ENCODE data around the gene KRTCAP3. TPM values are rescaled to one million over a fixed set of nuclear protein-coding genes. Genes with fewer than 3 reads are reported as not detected.
"Not testable (repeated sequence)": the region's sequence is repeated elsewhere in the genome, so short reads cannot be mapped to it uniquely, and the experiment has no call there.

Gene KRTCAP3, protein sequence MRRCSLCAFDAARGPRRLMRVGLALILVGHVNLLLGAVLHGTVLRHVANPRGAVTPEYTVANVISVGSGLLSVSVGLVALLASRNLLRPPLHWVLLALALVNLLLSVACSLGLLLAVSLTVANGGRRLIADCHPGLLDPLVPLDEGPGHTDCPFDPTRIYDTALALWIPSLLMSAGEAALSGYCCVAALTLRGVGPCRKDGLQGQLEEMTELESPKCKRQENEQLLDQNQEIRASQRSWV
- 0.85 and 3.5 TPM in 2 replicates for total RNA-seq

DNA sequence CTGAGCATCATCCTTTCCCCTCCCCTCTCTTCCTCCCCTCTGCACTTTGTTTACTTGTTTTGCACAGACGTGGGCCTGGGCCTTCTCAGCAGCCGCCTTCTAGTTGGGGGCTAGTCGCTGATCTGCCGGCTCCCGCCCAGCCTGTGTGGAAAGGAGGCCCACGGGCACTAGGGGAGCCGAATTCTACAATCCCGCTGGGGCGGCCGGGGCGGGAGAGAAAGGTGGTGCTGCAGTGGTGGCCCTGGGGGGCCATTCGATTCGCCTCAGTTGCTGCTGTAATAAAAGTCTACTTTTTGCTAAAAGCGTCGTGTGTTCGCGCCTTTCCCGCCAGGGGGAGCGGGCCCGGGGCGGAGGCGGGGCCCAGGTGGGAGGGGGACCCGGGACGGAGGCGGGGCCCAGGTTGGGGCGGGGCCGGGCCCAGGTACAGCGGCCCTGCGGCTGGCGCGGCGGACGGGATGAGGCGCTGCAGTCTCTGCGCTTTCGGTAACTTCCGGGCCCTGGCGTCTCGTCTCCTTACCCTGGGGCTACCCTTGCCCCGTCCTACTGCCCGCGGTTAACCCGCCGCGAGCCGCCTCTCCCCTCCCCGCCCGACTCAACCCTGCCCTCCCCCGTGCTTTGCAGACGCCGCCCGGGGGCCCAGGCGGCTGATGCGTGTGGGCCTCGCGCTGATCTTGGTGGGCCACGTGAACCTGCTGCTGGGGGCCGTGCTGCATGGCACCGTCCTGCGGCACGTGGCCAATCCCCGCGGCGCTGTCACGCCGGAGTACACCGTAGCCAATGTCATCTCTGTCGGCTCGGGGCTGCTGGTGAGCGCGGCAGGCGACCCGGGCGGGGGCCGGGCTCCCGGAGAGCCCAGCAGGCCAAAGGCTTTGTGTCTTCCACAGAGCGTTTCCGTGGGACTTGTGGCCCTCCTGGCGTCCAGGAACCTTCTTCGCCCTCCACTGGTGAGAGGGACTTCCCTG lies at the start of gene KRTCAP3:
TSS of gene KRTCAP3 (plus strand) at position 424 of the 962 bp plus-strand sequence. CDS start at position 456, 32 bp downstream.
- DNase-seq (ENCODE audit: low read depth): no peak

DNA sequence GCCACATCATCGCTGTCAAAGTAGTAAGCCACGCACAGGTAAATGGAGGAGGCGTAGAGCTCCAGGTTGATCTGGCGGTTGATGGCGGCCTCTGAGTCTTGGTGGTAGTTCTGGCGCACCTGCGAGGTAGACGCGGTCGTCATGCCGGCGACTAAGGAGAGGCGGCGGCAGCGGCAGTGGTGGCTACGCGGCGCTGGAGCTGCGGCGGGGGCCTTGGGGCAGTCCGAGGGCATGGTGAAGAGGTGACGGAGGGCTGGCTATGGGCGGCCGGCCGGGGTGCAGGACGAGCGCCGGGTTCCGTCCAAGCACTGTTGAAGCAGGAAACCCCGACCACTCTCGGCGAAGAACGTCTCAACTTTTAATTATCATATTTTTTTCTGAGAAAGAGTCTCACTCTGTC lies 49.0 kb upstream of the KRTCAP3 start:
- no peak for DNase-seq (ENCODE audit: low read depth)

DNA sequence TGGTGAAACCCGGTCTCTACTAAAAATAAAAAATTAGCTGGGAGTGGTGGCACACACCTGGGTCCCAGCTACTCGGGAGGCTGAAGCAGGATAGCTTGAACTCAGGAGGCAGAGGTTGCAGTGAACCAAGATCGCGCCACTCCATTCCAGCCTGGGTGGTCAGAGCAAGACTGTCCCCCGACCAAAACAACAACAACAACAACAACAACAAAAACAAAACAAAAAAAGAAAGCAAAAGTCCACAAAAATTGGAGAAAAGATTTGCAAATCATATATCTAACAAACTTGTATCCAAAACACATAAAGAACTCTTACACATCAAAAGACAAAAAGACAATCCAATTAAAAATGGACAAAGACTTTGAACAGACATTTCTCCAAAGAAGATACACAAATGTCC lies 43.2 kb upstream of the KRTCAP3 start:
- DNase-seq (ENCODE audit: low read depth): no peak

DNA sequence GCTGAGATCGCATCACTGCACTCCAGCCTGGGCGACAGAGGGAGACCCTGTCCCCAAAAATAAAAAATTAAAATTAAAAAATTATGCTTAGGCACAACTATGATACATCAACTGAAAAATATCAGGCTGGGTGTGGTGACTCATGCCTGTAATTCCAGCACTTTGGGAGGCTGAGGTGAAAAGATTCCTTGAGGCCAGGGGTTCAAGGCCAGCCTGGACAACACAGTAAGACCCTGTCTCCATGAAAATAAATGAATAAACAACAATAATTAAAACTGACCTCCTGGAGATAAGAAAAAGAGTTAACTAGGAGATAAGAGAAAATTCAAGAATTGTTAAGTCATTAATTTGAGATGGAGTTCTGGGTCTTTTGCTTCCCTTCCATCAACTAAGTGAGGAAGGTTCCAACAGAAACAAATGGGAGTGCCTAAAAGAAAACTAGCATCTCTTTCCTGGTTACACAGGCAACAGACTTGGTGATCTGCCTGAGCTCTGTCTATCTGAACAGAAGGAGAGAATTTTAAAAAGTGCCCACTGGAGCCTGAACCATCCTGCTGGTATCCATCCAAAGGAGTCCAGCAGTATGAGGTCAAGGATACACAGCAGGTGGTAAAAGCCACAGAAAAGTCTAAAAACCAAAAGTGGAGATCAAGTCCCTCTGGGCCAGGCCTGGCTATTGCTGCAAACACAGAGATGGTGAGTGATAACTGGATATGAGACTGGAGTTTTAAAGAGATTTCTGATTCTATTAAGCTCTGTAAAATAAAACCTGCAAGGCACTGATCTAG lies 41.6 kb upstream of the KRTCAP3 start:
- DNase-seq (ENCODE audit: low read depth): no peak

DNA sequence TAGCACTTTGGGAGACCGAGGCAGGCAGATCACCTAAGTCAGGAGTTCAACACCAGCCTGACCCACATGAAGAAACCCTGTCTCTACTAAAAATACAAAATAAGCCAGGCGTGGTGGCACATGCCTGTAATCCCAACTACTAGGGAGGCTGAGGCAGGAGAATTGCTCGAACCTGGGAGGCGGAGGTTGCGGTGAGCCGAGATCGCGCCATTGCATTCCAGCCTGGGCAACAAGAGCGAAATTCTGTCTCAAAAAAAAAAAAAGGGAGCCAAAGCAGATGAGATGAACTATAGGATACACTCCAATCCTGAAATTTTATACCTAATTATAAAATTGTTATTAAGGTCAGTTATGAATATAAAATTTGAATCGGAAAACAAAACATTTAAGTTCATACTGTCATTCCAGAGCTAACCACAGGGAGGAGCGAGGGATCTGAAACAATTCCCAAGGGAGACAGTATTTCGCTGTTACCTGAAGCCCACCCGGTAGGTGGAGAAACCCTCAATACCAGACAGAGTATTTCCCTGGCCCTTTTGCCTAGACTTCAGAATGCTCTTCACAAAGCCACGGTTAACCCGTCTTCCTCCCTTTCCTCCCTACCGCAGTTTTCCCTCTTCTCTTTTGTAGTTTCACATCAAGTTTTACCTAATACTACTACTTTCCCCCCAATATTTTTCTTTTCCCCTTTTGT lies 34.2 kb upstream of the KRTCAP3 start:
- DNase-seq (ENCODE audit: low read depth): peak; percentile 63

DNA sequence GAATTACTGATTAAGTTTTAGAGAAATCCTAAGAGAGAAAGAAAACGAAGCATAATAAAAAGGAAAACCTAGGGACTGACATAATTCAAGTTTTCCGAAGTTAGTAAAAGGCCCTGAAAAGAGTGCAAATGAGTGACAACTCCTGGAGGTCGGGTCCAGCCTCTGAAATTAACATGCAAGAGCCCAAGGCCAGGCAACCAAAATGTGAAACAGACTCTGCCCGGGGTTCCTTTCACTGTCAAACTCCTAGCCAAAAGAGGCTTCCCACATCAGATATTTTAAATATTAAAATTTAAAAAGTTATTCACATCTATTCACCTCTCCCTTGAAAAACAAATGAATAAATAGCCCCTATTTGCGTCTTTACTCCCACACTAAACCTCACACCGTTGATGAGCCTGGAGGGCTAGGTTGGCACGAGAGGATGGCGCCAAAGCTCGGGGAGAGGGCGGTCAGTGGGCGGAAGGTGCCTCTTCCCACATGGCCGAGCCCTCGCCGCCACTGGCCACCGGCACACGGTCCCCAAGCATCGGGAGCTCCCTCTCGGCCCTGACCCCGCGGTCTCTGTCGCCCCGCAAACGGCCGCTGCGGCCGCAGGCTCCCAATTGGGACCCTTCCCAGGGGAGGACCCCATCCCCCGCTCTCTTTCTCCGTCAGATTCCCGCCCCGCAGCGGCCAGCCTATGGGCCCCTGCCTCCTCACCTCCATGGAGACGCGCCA lies 33.4 kb upstream of the KRTCAP3 start:
- no peak for DNase-seq (ENCODE audit: low read depth)

DNA sequence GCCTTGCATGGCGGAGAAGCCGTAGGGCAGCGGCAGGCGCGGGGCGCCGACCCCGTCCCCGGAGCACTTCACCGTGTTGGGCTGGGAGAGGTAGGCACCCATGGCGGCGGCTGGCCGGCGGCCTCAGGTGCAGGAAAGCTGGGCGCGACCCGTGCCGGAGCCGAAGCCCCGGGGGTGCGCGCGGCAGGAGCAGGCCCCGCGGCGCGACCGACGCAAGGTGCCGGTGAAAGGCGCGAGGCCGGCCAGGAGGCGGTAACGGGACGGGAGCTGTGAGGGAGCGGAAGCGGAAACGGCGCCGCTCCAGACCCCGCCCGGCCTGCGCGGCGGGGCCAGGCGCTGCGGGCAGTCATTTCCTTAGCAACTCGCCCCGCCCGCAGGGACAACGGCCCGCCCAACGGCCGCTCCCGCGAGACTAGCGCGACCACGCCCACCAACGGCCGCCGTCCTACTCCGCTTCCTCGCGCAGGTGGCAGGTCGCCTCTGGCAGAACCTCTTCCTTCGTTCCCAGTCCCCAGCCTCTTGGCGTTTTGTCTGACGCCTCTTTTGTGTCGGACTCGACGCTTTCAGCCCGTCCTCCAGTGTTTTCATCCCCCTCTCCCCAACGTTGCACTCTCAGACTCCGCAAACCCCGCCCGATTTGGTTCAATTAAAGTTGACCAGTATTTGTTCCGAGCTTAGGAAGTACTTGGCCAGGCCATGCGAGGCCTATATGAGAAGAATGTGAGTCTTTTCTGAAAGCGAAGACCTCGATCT lies 32.7 kb upstream of the KRTCAP3 start, which contains the start of gene PPM1G:
TSS of gene PPM1G (minus strand) at position 271 of the 753 bp plus-strand sequence. CDS start at position 102, 169 bp downstream.
- DNase-seq (ENCODE audit: low read depth): peak; percentile 80

DNA sequence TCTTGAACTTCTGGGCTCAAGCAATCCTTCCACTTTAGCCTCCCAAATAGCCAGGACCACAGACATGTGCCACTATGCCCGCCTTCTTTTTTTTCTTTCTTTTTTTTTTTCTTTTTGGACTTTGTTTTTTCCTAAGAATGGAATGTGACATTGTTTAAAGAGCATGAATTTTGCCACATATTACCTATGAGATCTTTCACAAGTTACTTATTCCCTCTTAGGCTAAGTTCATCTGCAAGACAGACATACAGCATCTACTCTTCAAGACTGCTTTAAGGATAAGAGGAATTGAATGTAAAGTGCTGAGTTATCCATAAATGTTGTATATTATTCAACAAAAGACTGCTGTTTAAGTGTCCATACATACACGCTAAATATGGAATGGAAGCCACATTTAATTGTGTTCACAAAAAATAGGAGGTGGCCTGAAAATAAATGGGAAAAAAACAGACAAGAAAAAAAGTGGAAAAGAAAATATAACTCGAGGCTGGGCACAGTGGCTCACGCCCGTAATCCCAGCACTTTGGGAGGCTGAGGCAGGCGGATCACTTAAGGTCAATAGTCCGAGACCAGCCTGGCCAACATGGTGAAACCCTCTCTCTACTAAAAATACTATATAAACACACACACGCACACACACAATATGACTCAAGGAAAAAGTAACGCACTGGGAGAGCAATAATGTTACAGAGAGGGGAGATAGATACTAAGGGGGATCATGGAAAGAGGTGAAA lies 29.6 kb upstream of the KRTCAP3 start:
- no peak for DNase-seq (ENCODE audit: low read depth)

DNA sequence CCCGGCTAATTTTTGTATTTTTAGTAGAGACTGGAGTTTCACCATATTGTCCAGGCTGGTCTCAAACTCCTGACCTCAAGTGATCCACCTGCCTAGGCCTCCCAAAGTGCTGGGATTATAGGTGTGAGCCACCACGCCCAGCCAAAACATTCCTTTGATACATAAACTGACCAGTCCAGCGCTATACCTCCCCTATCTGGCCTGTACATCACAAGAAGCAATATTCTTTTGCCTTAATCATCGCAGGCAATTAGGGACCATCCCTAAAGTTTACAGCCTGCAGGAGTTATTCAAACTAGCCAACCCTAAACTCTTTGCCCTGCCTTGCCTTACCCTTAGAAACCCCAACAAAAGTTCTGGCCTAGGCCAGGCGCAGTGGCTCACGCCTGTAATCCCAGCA lies 26.0 kb upstream of the KRTCAP3 start:
- no peak for DNase-seq (ENCODE audit: low read depth)

DNA sequence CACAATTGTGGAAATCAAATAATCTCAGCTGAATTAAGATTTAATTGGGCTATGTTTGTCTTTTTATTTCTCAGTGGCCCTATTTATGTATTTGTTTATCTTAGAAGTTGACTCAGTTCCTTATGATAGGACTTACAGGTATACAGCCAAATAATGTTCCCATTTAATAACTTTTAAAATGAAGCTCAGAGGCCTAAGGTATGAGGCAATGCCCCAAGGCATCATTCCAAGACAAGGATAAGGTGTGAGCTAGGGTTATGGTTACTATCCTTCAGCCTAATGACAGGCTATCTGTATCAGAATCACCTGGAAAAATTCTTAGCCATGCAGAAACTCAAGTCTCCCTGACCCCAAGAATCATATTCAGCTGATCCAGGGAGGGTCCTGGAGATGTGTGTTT lies 21.2 kb upstream of the KRTCAP3 start:
- no peak for DNase-seq (ENCODE audit: low read depth)

DNA sequence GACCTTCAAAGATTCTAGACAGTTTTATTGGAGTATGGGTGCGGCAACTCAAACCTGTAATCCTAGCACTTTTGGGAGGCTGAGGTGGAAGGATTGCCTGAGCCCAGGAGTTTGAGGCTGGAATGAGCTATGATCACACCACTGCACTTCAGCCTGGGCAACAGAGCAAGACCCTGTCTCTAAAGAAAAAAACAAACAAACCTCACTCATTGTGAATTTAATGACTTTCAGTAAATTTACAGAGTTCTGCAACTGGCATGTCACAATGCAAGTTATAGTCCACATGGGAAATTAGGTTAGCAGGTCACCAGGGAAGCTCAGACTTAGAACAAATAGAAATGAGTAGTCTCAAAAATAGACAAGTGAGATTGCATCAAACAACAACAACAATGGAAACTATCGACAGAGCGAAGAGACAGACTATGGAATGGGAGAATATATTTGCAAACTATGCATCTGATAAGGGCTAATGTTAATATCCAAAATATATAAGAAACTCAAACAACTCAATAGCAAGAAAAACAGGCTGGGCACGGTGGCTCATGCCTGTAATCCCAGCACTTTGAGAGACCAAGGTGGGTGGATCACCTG lies 20.4 kb upstream of the KRTCAP3 start:
- DNase-seq (ENCODE audit: low read depth): no peak

DNA sequence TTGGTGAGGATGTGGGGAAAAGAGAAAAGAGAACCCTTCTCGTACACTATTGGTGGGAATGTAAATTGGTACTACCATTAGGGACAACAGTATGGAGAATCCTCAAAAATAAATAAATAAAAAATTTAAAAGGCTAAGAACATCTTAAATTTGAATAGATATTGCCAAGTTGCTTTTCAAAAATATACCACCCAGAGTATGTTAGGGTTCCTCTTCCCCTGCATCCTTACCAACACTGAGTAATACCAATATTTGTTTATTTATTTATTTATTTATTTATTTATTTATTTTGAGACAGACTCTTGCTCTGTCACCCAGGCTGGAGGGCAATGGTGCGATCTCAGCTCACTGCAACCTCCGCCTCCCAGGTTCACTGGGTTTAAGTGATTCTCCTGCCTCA lies 19.2 kb upstream of the KRTCAP3 start:
- DNase-seq (ENCODE audit: low read depth): no peak

DNA sequence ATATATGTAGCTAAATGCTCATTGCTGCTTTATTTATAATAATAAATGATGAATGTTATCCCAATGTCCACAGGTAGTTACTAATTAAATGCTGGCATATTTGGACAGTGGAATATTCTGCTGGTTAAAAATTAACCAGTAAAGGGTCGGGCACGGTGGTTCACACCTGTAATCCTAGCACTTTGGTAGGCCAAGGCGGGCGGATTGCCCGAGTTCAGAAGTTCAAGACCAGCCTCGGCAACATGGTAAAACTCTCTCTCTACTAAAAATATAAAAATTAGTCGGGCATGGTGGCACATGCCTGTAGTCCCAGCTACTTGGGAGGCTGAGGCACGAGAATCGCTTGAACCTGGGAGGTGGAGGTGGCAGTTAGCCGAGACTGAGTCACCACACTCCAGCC lies 17.1 kb upstream of the KRTCAP3 start:
- not testable (repeated sequence) for DNase-seq (ENCODE audit: low read depth)

DNA sequence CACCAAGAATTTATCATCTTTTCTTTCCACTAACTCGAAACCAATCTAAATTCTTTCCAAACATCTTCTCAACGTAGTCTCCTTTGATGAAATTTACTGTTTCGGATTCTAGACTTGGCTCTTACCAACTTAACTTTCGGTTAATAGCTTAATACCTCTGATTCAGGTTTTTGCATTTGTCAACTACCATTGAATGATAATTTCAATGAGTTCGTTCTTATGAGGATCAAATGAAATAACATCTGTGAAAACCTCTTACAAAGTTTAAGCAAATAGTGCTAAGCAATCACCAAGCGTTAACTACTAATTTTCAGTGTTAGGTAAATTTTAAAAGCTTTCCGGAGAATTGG lies 14.3 kb upstream of the KRTCAP3 start:
- DNase-seq (ENCODE audit: low read depth): peak; percentile 21

DNA sequence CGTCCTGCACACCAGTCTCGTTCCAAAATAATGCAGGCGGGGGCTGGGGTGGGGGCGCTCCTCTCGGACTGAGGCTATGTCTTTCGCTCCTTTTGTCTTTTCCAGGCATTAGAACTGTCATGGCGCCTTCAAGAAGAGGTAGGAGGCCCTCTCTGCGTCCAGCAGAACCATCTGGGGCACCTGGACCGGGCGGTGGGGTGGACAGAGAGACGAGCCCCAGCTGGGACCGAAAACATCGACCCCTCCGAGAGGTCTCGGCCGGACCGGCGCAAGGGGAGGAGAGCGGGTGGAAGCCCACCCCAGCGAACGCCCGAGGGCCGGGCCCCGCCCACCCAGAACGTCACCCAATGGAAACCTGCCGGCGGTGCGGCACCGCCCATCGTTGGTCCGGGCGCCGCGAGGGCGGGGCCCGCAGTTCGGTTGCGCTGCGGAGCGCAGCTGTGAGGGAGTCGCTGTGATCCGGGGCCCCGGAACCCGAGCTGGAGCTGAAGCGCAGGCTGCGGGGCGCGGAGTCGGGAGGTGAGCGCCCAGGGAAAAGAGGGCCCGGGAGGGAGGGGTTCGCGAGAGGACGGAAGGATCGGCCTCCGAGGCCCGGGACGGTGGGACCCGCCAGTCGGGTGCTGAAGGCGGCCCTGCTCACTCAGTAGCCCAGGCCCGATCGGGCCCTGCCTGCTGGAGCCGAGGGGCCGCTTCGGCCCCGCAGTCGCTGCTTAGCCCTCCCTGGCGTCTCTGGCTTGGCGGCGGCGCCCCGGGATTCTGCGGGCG lies 13.8 kb upstream of the KRTCAP3 start, which contains the start of gene NRBP1:
TSS of gene NRBP1 (plus strand) at position 419 of the 765 bp plus-strand sequence. CDS start 4,643 bp downstream, outside the sequence.
- peak; percentile 70 for DNase-seq (ENCODE audit: low read depth)

DNA sequence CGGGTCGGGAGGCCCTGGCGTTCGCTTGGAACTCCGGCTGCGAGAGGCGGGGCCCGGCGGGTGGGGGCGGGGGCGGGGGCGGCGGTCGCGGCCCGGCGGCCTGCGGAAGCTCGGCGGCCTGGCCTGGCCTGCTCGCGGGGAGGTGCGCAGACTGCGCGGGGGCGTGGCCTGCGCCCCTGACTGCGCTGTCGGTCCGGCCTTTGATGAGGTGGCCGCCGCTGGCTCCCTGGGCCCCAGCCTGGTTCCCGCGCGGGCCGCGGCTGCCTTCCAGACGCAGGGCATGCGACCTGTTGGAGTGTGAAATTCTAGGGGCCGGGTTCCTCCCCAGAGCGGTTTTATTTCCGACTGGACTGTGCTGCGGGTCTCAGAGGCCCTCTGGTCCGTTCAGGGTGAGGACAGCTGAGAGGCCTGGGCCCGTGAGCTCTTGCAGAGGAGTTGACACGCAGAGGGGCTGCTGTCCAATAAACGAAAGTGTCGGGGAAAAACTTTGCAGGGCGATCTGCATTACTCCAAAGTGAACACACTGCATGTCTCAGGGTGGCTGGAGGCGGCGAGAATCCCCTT lies 13.1 kb upstream of the KRTCAP3 start:
- peak; percentile 63 for DNase-seq (ENCODE audit: low read depth)

DNA sequence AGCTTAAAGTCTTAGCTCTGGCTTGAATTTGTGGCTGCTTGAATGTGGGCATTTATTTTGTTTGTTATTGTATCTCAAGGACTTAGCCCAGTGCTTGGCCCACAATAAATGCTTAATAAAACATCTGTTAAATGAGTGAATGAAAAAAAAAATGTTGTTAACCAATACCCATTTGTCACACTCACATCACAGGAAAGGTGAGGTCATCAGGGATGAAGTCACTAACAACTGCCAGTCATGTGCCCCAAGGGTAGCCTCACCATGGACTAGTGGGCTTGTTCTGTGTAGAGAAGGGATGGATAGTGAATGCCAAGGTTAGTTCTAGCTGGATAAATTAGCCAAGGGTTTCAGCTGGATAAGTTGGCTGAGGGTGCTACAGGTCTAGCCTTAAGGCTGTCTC lies 10.8 kb upstream of the KRTCAP3 start:
- peak; percentile 50 for DNase-seq (ENCODE audit: low read depth)

DNA sequence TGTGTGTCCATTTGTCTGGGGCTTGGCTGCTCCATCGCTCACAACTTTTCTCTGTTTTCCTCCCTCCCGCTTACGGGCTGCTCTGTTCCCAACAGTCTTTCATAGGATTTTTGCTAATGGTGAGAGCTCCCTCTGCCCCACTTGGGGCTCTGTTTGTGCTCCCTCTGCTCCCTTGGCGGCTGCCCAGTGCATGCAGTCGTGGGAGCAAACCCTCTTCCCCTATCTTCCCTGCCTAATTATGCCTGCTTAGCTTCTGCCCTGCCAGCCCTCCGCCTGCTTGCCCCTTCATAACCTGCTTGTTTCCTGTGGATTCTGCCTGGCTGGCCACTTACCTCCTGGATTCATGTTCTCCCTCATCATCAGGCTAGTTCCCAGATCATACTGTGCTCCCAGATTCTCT lies 6.6 kb upstream of the KRTCAP3 start:
- no peak for DNase-seq (ENCODE audit: low read depth)

Data from renal cortical epithelial cell (primary cell).